Fibroblast of lung (primary cell): ENCODE data around the gene GNPDA2. TPM values are rescaled to one million over a fixed set of nuclear protein-coding genes. Genes with fewer than 3 reads are reported as not detected.

Source experiments
- DNase-seq, 2 donors: peaks; one replicate each; pipeline versions ENCODE4 v3.0.0 to v3.0.0-alpha.2; 2010; ENCODE audit warnings: low read depth in 2 of 2
- H2AFZ ChIP-seq: 2 replicates; pipeline ENCODE4 v1.5.1; 2012; ENCODE audit warnings: low read length, control low read depth, inconsistent platforms
- H3K27ac ChIP-seq: 2 replicates; pipeline ENCODE4 v1.5.1; 2011; ENCODE audit warnings: low read length, control low read depth; ENCODE audit not compliant: insufficient read depth
- H3K27me3 ChIP-seq: 2 replicates; pipeline ENCODE4 v1.5.1; 2011; ENCODE audit warnings: mild to moderate bottlenecking, low read length; ENCODE audit not compliant: control insufficient read depth, insufficient read depth
- H3K36me3 ChIP-seq: 2 replicates; pipeline ENCODE4 v1.5.1; 2011; ENCODE audit warnings: low read length; ENCODE audit not compliant: control insufficient read depth, insufficient read depth
- H3K4me1 ChIP-seq: 2 replicates; pipeline ENCODE4 v1.5.1; 2011; ENCODE audit warnings: low read length; ENCODE audit not compliant: control insufficient read depth, insufficient read depth; ENCODE audit errors: extremely low read depth
- H3K4me2 ChIP-seq: 2 replicates; pipeline ENCODE4 v1.5.1; 2011; ENCODE audit warnings: low read length, control low read depth; ENCODE audit not compliant: insufficient read depth; ENCODE audit errors: extremely low read depth
- H3K4me3 ChIP-seq, 4 experiments: fragments of 200-600 bp in 1 of 4; sonication (generic) in 1 of 4; replicated peaks in 1 of 4; 2 replicates each; pipeline ENCODE4 v1.5.1; 2011 to 2016; ENCODE audit warnings: low read length in 4 of 4, low read depth in 3 of 4, mild to moderate bottlenecking in 3 of 4, control low read depth in 2 of 4, inconsistent platforms in 1 of 4, mixed read lengths in 1 of 4; ENCODE audit not compliant: insufficient read depth in 1 of 4; ENCODE audit errors: control extremely low read depth in 1 of 4
- H3K79me2 ChIP-seq: 2 replicates; pipeline ENCODE4 v1.5.1; 2012; ENCODE audit warnings: mild to moderate bottlenecking, low read length, inconsistent platforms; ENCODE audit not compliant: control insufficient read depth, insufficient read depth
- H3K9ac ChIP-seq: 2 replicates; pipeline ENCODE4 v1.5.1; 2011; ENCODE audit warnings: mild to moderate bottlenecking, low read length, control low read depth; ENCODE audit not compliant: insufficient read depth
- H3K9me3 ChIP-seq: 2 replicates; pipeline ENCODE4 v1.5.1; 2012; ENCODE audit warnings: low read depth, low read length; ENCODE audit not compliant: control insufficient read depth, insufficient read depth
- H4K20me1 ChIP-seq: 2 replicates; pipeline ENCODE4 v1.5.1; 2011; ENCODE audit warnings: low read length; ENCODE audit not compliant: control insufficient read depth, insufficient read depth; ENCODE audit errors: extremely low read depth
- CTCF ChIP-seq, 2 donors: IDR thresholded peaks in 1 of 2; conservative IDR thresholded peaks in 1 of 2; 1 replicate in 1 of 2; 2 replicates in 1 of 2; pipeline ENCODE4 v1.5.1; 2011 to 2012; ENCODE audit warnings: low read length in 2 of 2, control low read depth in 1 of 2, inconsistent platforms in 1 of 2, low read depth in 1 of 2, mild to moderate bottlenecking in 1 of 2
- EZH2 ChIP-seq: IDR thresholded peaks from 2 replicates; pipeline ENCODE4 v1.5.1; 2012; ENCODE audit warnings: low read length, control low read depth, mild to moderate bottlenecking; ENCODE audit errors: missing control alignments
- polyA minus RNA-seq: library from RNA; depleted of rRNA, polyadenylated mRNA; stranded (reverse); fragments of >200 nt; gene quantifications from 2 replicates; pipeline ENCODE4 v1.2.3, GENCODE V29; 2011; ENCODE audit warnings: low replicate concordance
- polyA plus RNA-seq, 2 donors: library from polyadenylated mRNA; depleted of rRNA in 1 of 2; stranded (reverse) in 1 of 2; unstranded in 1 of 2; fragments of >200 nt; gene quantifications; 2 replicates each; pipeline ENCODE4 v1.2.1, GENCODE V29; 2011 to 2012; ENCODE audit warnings: missing spikeins in 1 of 2
- total RNA-seq: library from RNA; depleted of rRNA; stranded (reverse); fragments of >200 nt; gene quantifications from 2 replicates; pipeline ENCODE4 v1.2.1, GENCODE V29; 2014

The GNPDA2 gene
- total RNA-seq (16.4 and 23.1 TPM in 2 replicates), polyA plus RNA-seq (22.0 and 31.6 TPM in 2 replicates), polyA minus RNA-seq (3.6 and 5.6 TPM in 2 replicates)
- 15.7 and 22.3 TPM in 2 replicates for polyA plus RNA-seq (2012)

GRCh38 chr4:44726038-44726871 lies at the start of gene GNPDA2:
GNPDA2 (minus strand) TSS chr4:44726556; CDS start chr4:44722207, 4,349 bp downstream.
- Histone ChIP-seq H3K36me3 (no peaks in the 10 kb centered on the region), H2AFZ (peak within 1 kb of the TSS; percentile 98), H3K27ac (peak within 1 kb of the TSS; percentile 82), H3K9me3 (no peaks in the 10 kb centered on the region), H3K4me2 (peak within 1 kb of the TSS; percentile 96), H3K9ac (peak within 1 kb of the TSS; percentile 80), H4K20me1 (no peaks in the 10 kb centered on the region), H3K27me3 (no peaks in the 10 kb centered on the region), H3K79me2 (peaks cover 23% of the 10 kb centered on the region), H3K4me1 (no peaks in the 10 kb centered on the region), H3K4me3 (peak within 1 kb of the TSS; percentile 67 to 94 (median 84))
- DNase-seq, result peak; percentile 89 to 90
- TF ChIP-seq EZH2 (no peak), CTCF (conservative IDR thresholded peaks at IDR 0.05 in 1 of 2, IDR thresholded peaks at IDR 0.05 in 1 of 2; ENCODE audit: low read depth in 1 of 2, low read length in 2 of 2) (peak; percentile 18 to 26)

GRCh38 chr4:44772340-44772739 lies 46.0 kb upstream of the GNPDA2 start:
- TF ChIP-seq CTCF (conservative IDR thresholded peaks at IDR 0.05 in 1 of 2, IDR thresholded peaks at IDR 0.05 in 1 of 2; ENCODE audit: low read depth in 1 of 2, low read length in 2 of 2) (no peak), EZH2 (no peak)

GRCh38 chr4:44771789-44772188 lies 45.4 kb upstream of the GNPDA2 start:
- Histone ChIP-seq H3K36me3 (no peaks in the 10 kb centered on the region), H3K4me2 (no peak overlapping the region), H3K79me2 (no peaks in the 10 kb centered on the region), H3K27ac (no peak overlapping the region), H3K9ac (no peak overlapping the region), H3K9me3 (no peaks in the 10 kb centered on the region), H3K4me1 (no peaks in the 10 kb centered on the region), H2AFZ (no peak overlapping the region), H3K27me3 (no peaks in the 10 kb centered on the region), H4K20me1 (no peaks in the 10 kb centered on the region), H3K4me3 (no peak overlapping the region)
- DNase-seq, result no peak
- no peak for TF ChIP-seq CTCF (conservative IDR thresholded peaks at IDR 0.05 in 1 of 2, IDR thresholded peaks at IDR 0.05 in 1 of 2; ENCODE audit: low read depth in 1 of 2, low read length in 2 of 2)
- TF ChIP-seq EZH2, result no peak

More at GRCh38 chr4:44772340-44772739, 46.0 kb upstream of the GNPDA2 start:
- H3K9me3 ChIP-seq, result no peaks in the 10 kb centered on the region
- H3K4me2 ChIP-seq, result no peak overlapping the region
- H3K27ac ChIP-seq, result no peak overlapping the region
- no peaks in the 10 kb centered on the region for H4K20me1 ChIP-seq
- no peak overlapping the region for H3K9ac ChIP-seq
- H3K4me1 ChIP-seq, result no peaks in the 10 kb centered on the region
- DNase-seq, result no peak
- no peak overlapping the region for H2AFZ ChIP-seq
- H3K27me3 ChIP-seq, result no peaks in the 10 kb centered on the region
- H3K79me2 ChIP-seq, result no peaks in the 10 kb centered on the region
- no peaks in the 10 kb centered on the region for H3K36me3 ChIP-seq
- no peak overlapping the region for H3K4me3 ChIP-seq
